ENCODE results near the gene LORICRIN. TPM values are rescaled to one million over a fixed set of nuclear protein-coding genes. Genes with fewer than 3 reads are reported as not detected.

Gene LORICRIN
- total RNA-seq, 1 experiment from 2014 or later = not detected

GRCh38 chr1:153293480-153293775 is 33.9 kb downstream of the LORICRIN start:
- H3K36me3 ChIP-seq (ENCODE audit: low read depth, low read length) = no peaks in the 10 kb centered on the region
- intact Hi-C loops (cut with micrococcal nuclease) = no loop called here
- ATAC-seq (no peak), DNase-seq (no peak)
- no peak overlapping the region for H2AFZ ChIP-seq (ENCODE audit: low read length)
- POLR2A ChIA-PET (ENCODE audit: unreplicated experiment) = no interaction called here
- no peaks in the 10 kb centered on the region for H3K9me2 ChIP-seq (replicated peaks; ENCODE audit: low read length)
- no peak overlapping the region for H3K9ac ChIP-seq (ENCODE audit: low read length)
- H4K20me1 ChIP-seq (ENCODE audit: low read length) = no peaks in the 10 kb centered on the region
- no peaks in the 10 kb centered on the region for H3K9me3 ChIP-seq (ENCODE audit: low read length)
- no peak for TF ChIP-seq CTCF (conservative IDR thresholded peaks at IDR 0.05; ENCODE audit: low read depth, low read length)
- TF ChIP-seq EZH2phosphoT487 (IDR thresholded peaks at IDR 0.05; ENCODE audit: borderline replicate concordance, low read length) = no peak
- no peak for TF ChIP-seq EZH2 (IDR thresholded peaks at IDR 0.05; ENCODE audit: low read length, unreplicated experiment)
- no peaks in the 10 kb centered on the region for H3K4me1 ChIP-seq (ENCODE audit: insufficient read depth, low read length)
- H3K4me3 ChIP-seq (ENCODE audit: low read length) = no peak overlapping the region
- BruUV-seq (replicated peaks) = no TSS peak
- H3K79me2 ChIP-seq (ENCODE audit: low read length) = no peaks in the 10 kb centered on the region
- H3F3A ChIP-seq (ENCODE audit: low read length, unreplicated experiment) = no peaks in the 10 kb centered on the region
- H3K27me3 ChIP-seq (ENCODE audit: low read length) = peaks cover 83% of the 10 kb centered on the region
- no peak overlapping the region for H3K4me2 ChIP-seq (ENCODE audit: low read length)
- CTCF ChIA-PET = no interaction called here
- H3K27ac ChIP-seq (ENCODE audit: low read length) = no peak overlapping the region

GRCh38 chr1:153293851-153294250 is 34.4 kb downstream of the LORICRIN start:
- H3K36me3 ChIP-seq (ENCODE audit: low read depth, low read length) = no peaks in the 10 kb centered on the region
- ATAC-seq = no peak
- no peaks in the 10 kb centered on the region for H3K79me2 ChIP-seq (ENCODE audit: low read length)
- DNase-seq = no peak
- no peak overlapping the region for H2AFZ ChIP-seq (ENCODE audit: low read length)
- no peaks in the 10 kb centered on the region for H3K9me2 ChIP-seq (replicated peaks; ENCODE audit: low read length)
- H3K9me3 ChIP-seq (ENCODE audit: low read length) = no peaks in the 10 kb centered on the region
- H3F3A ChIP-seq (ENCODE audit: low read length, unreplicated experiment) = no peaks in the 10 kb centered on the region
- CTCF ChIA-PET = no interaction called here
- no peak overlapping the region for H3K4me2 ChIP-seq (ENCODE audit: low read length)
- POLR2A ChIA-PET (ENCODE audit: unreplicated experiment) = no interaction called here
- no peak overlapping the region for H3K9ac ChIP-seq (ENCODE audit: low read length)
- H3K27ac ChIP-seq (ENCODE audit: low read length) = no peak overlapping the region
- no peak for TF ChIP-seq EZH2 (IDR thresholded peaks at IDR 0.05; ENCODE audit: low read length, unreplicated experiment)
- no peaks in the 10 kb centered on the region for H4K20me1 ChIP-seq (ENCODE audit: low read length)
- intact Hi-C loops (cut with micrococcal nuclease) = no loop called here
- no peaks in the 10 kb centered on the region for H3K4me1 ChIP-seq (ENCODE audit: insufficient read depth, low read length)
- H3K4me3 ChIP-seq (ENCODE audit: low read length) = no peak overlapping the region
- no TSS peak for BruUV-seq (replicated peaks)
- peaks cover 87% of the 10 kb centered on the region for H3K27me3 ChIP-seq (ENCODE audit: low read length)

DNA sequence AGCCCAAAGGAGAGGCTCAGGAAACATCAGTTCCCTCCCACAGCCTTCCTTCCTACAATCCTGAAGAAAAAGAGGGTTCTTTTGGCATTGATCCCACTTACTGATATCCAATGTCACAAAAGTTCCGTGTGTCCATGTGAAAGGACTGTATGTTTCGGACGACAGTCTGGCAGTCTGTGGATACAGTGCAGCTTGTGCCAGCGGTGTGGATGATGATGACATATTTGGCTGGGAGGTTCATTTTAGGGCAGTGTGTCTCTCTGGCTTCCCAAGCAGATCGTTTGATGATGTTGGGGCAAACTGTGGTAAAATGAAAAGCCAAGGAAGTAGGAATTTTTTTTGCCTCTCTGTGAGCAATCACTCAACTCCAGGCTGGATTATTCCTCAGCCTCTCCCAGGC is 42.8 kb downstream of the LORICRIN start:
- no peak overlapping the region for H3K27ac ChIP-seq (ENCODE audit: low read length)
- H3F3A ChIP-seq (ENCODE audit: low read length, unreplicated experiment) = no peaks in the 10 kb centered on the region
- DNase-seq (no peak), ATAC-seq (no peak)
- no peaks in the 10 kb centered on the region for H3K9me2 ChIP-seq (replicated peaks; ENCODE audit: low read length)
- no peak overlapping the region for H3K4me3 ChIP-seq (ENCODE audit: low read length)
- H3K27me3 ChIP-seq (ENCODE audit: low read length) = peaks cover 96% of the 10 kb centered on the region
- no TSS peak for BruUV-seq (replicated peaks)
- no peaks in the 10 kb centered on the region for H3K79me2 ChIP-seq (ENCODE audit: low read length)
- POLR2A ChIA-PET (ENCODE audit: unreplicated experiment) = no interaction called here
- H3K4me2 ChIP-seq (ENCODE audit: low read length) = no peak overlapping the region
- H3K9ac ChIP-seq (ENCODE audit: low read length) = no peak overlapping the region
- no peaks in the 10 kb centered on the region for H3K36me3 ChIP-seq (ENCODE audit: low read depth, low read length)
- no peaks in the 10 kb centered on the region for H3K9me3 ChIP-seq (ENCODE audit: low read length)
- H4K20me1 ChIP-seq (ENCODE audit: low read length) = no peaks in the 10 kb centered on the region
- H2AFZ ChIP-seq (ENCODE audit: low read length) = no peak overlapping the region
- TF ChIP-seq CTCF (conservative IDR thresholded peaks at IDR 0.05; ENCODE audit: low read depth, low read length) (no peak), EZH2 (IDR thresholded peaks at IDR 0.05; ENCODE audit: low read length, unreplicated experiment) (no peak), EZH2phosphoT487 (IDR thresholded peaks at IDR 0.05; ENCODE audit: borderline replicate concordance, low read length) (no peak)
- CTCF ChIA-PET = no interaction called here
- H3K4me1 ChIP-seq (ENCODE audit: insufficient read depth, low read length) = no peaks in the 10 kb centered on the region
- intact Hi-C loops (cut with micrococcal nuclease) = no loop called here
